Astrocyte (in vitro differentiated cells and primary cell): ENCODE measurements around the gene SYT8. TPM values are rescaled to one million over a fixed set of nuclear protein-coding genes. Genes with fewer than 3 reads are reported as not detected.
"Not testable (repeated sequence)": the region's sequence is repeated elsewhere in the genome, so short reads cannot be mapped to it uniquely, and the experiment has no call there.

Experiments used
- DNase-seq: peaks from one replicate; pipeline ENCODE4 v3.0.0-alpha.2; 2010; ENCODE audit warnings: low read depth
- FAIRE-seq: peaks from 2 replicates; lab custom pipeline; 2011; peaks lifted over from hg19 to GRCh38; lab: Jason Lieb, UNC
- H2AFZ ChIP-seq: 2 replicates; pipeline ENCODE4 v1.6.0; 2012; ENCODE audit warnings: low read depth, low read length, inconsistent platforms
- H3K27ac ChIP-seq: 2 replicates; pipeline ENCODE4 v1.5.1; 2011; ENCODE audit warnings: low read depth, low read length, inconsistent platforms
- H3K27me3 ChIP-seq: 2 replicates; pipeline ENCODE4 v1.6.0; 2011; ENCODE audit warnings: low read length, inconsistent platforms; ENCODE audit not compliant: insufficient read depth
- H3K36me3 ChIP-seq: 2 replicates; pipeline ENCODE4 v1.5.1; 2011; ENCODE audit warnings: low read length, inconsistent platforms; ENCODE audit not compliant: insufficient read depth
- H3K4me1 ChIP-seq: 2 replicates; pipeline ENCODE4 v1.5.1; 2011; ENCODE audit warnings: low read length, inconsistent platforms; ENCODE audit not compliant: insufficient read depth
- H3K4me2 ChIP-seq: 2 replicates; pipeline ENCODE4 v1.6.0; 2012; ENCODE audit warnings: low read length, inconsistent platforms
- H3K4me3 ChIP-seq: 2 replicates; pipeline ENCODE4 v1.5.1; 2011; ENCODE audit warnings: low read depth, mild to moderate bottlenecking, low read length, inconsistent platforms; ENCODE audit not compliant: insufficient read depth
- H3K79me2 ChIP-seq: 2 replicates; pipeline ENCODE4 v1.6.0; 2012; ENCODE audit warnings: mild to moderate bottlenecking, low read length, inconsistent platforms; ENCODE audit not compliant: insufficient read depth
- H3K9ac ChIP-seq: 2 replicates; pipeline ENCODE4 v1.6.0; 2012; ENCODE audit warnings: mild to moderate bottlenecking, low read length, inconsistent platforms
- H3K9me3 ChIP-seq: 2 replicates; pipeline ENCODE4 v1.5.1; 2012; ENCODE audit warnings: low read depth, mild to moderate bottlenecking, low read length, inconsistent platforms; ENCODE audit not compliant: insufficient read depth
- H4K20me1 ChIP-seq: 2 replicates; pipeline ENCODE4 v1.6.0; 2012; ENCODE audit warnings: low read length, inconsistent platforms; ENCODE audit not compliant: insufficient read depth
- H3K27ac Mint-ChIP-seq: one replicate; pipeline ENCODE4 v1.8.0; 2021; ENCODE audit warnings: mild to moderate bottlenecking, mixed read lengths; ENCODE audit not compliant: unreplicated experiment
- H3K27me3 Mint-ChIP-seq: one replicate; pipeline ENCODE4 v1.8.0; 2021; ENCODE audit warnings: low read depth, mixed read lengths; ENCODE audit not compliant: unreplicated experiment
- H3K36me3 Mint-ChIP-seq: one replicate; pipeline ENCODE4 v1.8.0; 2021; ENCODE audit warnings: low read depth, mixed read lengths; ENCODE audit not compliant: unreplicated experiment
- H3K4me1 Mint-ChIP-seq: one replicate; pipeline ENCODE4 v1.8.0; 2021; ENCODE audit warnings: low read depth, mixed read lengths; ENCODE audit not compliant: unreplicated experiment
- H3K4me3 Mint-ChIP-seq: one replicate; pipeline ENCODE4 v1.8.0; 2021; ENCODE audit warnings: mild to moderate bottlenecking, moderate library complexity, mixed read lengths; ENCODE audit not compliant: unreplicated experiment
- H3K9me3 Mint-ChIP-seq: one replicate; pipeline ENCODE4 v1.8.0; 2021; ENCODE audit warnings: mild to moderate bottlenecking, mixed read lengths; ENCODE audit not compliant: unreplicated experiment
- EZH2 ChIP-seq: IDR thresholded peaks from 2 replicates; pipeline ENCODE4 v1.6.1; 2012; ENCODE audit warnings: mild to moderate bottlenecking, low read length, inconsistent platforms; ENCODE audit not compliant: insufficient read depth
- total RNA-seq: library from RNA; stranded (reverse); gene quantifications from 2 replicates; pipeline ENCODE4 v1.2.1, GENCODE V29; 2021
- TF ChIP-seq, protein P1 (sequence below): IDR thresholded peaks from 2 replicates; pipeline ENCODE4 v1.5.1; 2011; ENCODE audit warnings: low read depth, mild to moderate bottlenecking, inconsistent platforms, low read length, moderate library complexity; ENCODE audit not compliant: insufficient read depth

SYT8 gene
- total RNA-seq, 1 donor from 2014 or later = 0.36 TPM

GRCh38 chr11:1875093-1875850, 40.5 kb downstream of the SYT8 start:
- Histone ChIP-seq H3K79me2 (no peaks in the 10 kb centered on the region), H2AFZ (no peak overlapping the region), H3K4me3 (no peak overlapping the region), H3K27ac (no peak overlapping the region), H3K4me1 (peaks cover 8% of the 10 kb centered on the region), H3K4me2 (no peak overlapping the region), H3K9me3 (no peaks in the 10 kb centered on the region), H4K20me1 (no peaks in the 10 kb centered on the region), H3K27me3 (peaks cover 2% of the 10 kb centered on the region), H3K9ac (no peak overlapping the region), H3K36me3 (no peaks in the 10 kb centered on the region)
- FAIRE-seq = no peak
- no peak overlapping the region for H3K4me3 Mint-ChIP-seq
- no peak for DNase-seq
- no peaks in the 10 kb centered on the region for H3K9me3 Mint-ChIP-seq
- no peak for TF ChIP-seq EZH2
- no peak overlapping the region for H3K27ac Mint-ChIP-seq
- peaks cover 8% of the 10 kb centered on the region for H3K27me3 Mint-ChIP-seq
- H3K4me1 Mint-ChIP-seq = no peaks in the 10 kb centered on the region
- no peaks in the 10 kb centered on the region for H3K36me3 Mint-ChIP-seq

- not testable (repeated sequence) for DNase-seq, H3K4me1 ChIP-seq, H3K27me3 ChIP-seq, H3K9me3 Mint-ChIP-seq, H3K36me3 ChIP-seq, H3K4me3 ChIP-seq, H3K9me3 ChIP-seq, H3K4me1 Mint-ChIP-seq, H3K36me3 Mint-ChIP-seq, H3K27me3 Mint-ChIP-seq, FAIRE-seq, H3K79me2 ChIP-seq, H3K27ac ChIP-seq, H4K20me1 ChIP-seq, H3K4me2 ChIP-seq, H2AFZ ChIP-seq, H3K4me3 Mint-ChIP-seq, H3K27ac Mint-ChIP-seq
- peak overlapping the region; percentile 35 for H3K9ac ChIP-seq
These were observed 41.1 kb downstream of the SYT8 start for GRCh38 chr11:1875851-1876301.

DNA sequence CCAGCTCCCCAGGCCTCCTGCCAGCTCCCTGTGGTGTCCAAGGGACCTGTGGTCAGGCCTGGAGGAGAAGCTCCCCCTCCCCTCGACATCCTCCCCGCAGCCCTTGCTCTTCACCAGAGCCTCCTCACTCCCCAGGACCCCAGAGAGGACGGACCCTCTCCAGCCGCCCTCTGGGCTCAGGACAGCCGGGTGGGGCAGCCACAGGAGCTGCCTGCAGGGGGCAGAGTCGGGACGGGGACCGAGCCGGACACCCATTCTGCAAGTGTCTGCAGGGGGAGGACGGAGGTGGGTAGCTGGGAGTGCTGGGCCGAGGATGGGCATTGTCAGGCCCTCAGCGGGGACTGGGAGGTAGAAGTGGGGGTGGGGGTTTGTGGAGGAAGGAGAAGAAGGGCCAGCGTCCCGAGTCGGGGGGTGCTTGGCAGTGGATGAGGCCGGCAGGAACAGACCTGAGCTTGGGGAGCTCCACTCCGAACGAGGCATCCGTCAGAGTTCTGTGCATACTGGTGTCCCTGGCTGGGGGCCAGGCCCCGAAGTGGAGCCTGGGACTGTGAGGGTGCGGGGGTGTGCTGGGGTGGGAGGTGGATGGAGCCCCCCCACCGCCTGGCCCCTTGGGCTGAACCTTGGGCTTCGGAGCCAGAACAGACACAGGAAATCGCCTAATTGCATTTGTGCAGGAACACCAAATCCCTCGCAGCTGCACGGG, 41.7 kb downstream of the SYT8 start:
- TF ChIP-seq, protein P1, sequence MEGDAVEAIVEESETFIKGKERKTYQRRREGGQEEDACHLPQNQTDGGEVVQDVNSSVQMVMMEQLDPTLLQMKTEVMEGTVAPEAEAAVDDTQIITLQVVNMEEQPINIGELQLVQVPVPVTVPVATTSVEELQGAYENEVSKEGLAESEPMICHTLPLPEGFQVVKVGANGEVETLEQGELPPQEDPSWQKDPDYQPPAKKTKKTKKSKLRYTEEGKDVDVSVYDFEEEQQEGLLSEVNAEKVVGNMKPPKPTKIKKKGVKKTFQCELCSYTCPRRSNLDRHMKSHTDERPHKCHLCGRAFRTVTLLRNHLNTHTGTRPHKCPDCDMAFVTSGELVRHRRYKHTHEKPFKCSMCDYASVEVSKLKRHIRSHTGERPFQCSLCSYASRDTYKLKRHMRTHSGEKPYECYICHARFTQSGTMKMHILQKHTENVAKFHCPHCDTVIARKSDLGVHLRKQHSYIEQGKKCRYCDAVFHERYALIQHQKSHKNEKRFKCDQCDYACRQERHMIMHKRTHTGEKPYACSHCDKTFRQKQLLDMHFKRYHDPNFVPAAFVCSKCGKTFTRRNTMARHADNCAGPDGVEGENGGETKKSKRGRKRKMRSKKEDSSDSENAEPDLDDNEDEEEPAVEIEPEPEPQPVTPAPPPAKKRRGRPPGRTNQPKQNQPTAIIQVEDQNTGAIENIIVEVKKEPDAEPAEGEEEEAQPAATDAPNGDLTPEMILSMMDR = peak; percentile 19
- no peak for TF ChIP-seq EZH2
- H3K36me3 Mint-ChIP-seq = no peaks in the 10 kb centered on the region
- Histone ChIP-seq H3K9me3 (no peaks in the 10 kb centered on the region), H3K36me3 (no peaks in the 10 kb centered on the region), H3K27ac (no peak overlapping the region), H3K4me2 (peak overlapping the region; percentile 59), H3K4me1 (peaks cover 8% of the 10 kb centered on the region), H4K20me1 (no peaks in the 10 kb centered on the region), H3K79me2 (no peaks in the 10 kb centered on the region), H2AFZ (peak overlapping the region; percentile 34), H3K9ac (peak overlapping the region; percentile 35), H3K4me3 (no peak overlapping the region), H3K27me3 (no peaks in the 10 kb centered on the region)
- H3K4me3 Mint-ChIP-seq = no peak overlapping the region
- no peaks in the 10 kb centered on the region for H3K9me3 Mint-ChIP-seq
- no peaks in the 10 kb centered on the region for H3K27me3 Mint-ChIP-seq
- DNase-seq = no peak
- H3K4me1 Mint-ChIP-seq = no peaks in the 10 kb centered on the region
- FAIRE-seq = no peak
- peak overlapping the region; percentile 69 for H3K27ac Mint-ChIP-seq
